GM18505 (cell line): Measurements from ENCODE around the gene RMND5A.

ENCODE experiments used
- ATAC-seq: cut with Tn5 transposase; IDR thresholded peaks from one replicate; pipeline ENCODE4 v1.9.1; 2021; ENCODE audit not compliant: unreplicated experiment
- POLR2A ChIP-seq: IDR thresholded peaks from 4 replicates; pipeline ENCODE4 v1.6.1; 2011; ENCODE audit warnings: borderline replicate concordance; ENCODE audit not compliant: insufficient read depth, insufficient read length; ENCODE audit errors: extremely low read depth

RMND5A gene

DNA sequence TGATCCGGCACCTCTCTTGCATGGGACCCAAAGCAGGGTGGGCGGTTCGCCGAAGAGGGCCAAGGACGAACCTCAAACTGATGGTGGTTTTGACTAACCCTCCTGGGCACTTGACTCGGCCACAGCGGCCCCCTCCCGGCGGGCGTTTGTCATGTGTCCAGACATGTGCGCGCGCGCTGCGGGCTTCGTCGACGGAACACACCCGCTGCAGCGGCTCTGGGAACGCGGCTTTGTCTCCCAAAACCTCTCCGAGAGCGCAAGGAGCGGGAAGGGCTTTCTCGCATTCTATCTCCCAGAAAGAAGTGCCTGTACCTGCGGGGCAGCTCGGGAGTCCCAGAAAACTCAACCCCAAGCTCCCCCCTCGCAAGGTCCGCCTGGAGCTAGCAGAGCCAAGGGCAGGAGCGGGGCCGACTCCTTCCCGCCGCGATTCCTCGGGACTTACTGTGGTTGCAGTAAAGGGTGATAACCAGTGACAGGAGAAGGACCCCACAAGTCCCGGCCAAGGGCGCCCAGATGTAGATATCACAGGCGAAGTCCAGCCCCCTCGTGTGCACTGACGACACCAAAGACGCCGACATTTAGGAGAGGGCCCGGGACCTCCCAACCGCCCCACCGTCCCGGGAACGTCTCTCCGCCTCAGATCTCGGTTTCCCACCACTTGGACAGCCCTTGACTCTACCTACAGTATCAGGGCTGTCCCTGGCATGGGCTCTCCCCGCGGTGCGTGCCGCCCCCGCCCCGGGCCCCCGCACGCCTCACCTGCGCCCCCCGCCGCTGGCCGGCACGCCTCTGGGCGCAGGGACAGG is 69.0 kb downstream of the RMND5A start:
- ATAC-seq: no peak

DNA sequence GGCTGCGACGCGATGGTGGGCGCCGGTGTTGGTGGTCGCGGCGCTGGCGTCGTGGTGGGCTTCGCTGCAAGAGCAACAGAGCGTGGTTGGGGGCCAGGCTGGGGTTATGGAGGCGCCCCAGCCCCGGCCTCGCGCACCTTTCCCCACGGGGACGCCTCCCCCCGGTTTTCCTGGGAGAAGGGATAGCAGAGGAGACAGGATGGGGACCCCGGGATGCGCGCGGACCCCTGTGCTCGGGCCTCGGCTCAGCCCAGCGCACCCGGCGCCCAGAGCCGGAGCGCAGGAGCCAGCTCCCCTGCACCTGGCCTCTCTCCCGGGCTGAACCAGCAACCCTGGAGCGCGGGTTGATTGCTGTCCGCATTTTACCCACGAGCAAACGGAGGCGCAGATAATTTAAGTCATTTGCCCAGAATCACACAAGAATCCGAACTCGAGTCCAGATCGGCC is 69.6 kb downstream of the RMND5A start:
- TF ChIP-seq POLR2A: no peak
- no peak for ATAC-seq

More for the DNA sequence above, 69.0 kb downstream of the RMND5A start:
- no peak for TF ChIP-seq POLR2A

DNA sequence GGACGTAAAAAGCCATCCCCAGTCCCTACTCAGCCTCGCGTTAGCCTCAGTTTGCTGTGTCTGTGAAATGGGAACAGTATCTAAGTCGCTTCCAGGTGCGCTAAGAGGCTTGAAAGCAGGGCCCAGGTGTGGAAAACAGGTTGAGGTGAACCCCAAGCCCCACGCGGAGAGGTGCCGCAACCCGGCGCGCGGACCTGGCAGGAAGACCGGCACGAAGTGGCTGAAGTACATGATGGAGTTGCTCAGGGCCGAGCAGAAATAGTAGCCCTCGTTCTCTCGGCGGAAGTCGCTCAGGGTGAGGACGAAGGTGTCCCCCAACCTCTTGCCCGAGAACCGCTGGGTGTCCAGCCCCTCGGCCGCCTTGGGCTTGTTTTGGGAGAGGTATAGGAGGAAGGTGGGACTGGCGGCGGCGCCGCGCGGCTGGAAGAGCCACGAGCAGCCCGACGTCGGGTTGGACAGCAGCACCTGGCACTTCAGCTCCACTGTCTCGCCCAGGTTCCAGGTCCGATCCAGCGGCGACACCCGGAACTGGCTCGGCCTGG is 70.1 kb downstream of the RMND5A start:
- TF ChIP-seq POLR2A: no peak
- no peak for ATAC-seq

- no peak for ATAC-seq
Measured at GRCh38 chr2:86790676-86791572, 70.8 kb downstream of the RMND5A start, which contains the start of gene CD8A. Gene CD8A, minus strand, starts transcription at chr2:86790913. Its CDS starts 88 bp downstream, at chr2:86790825.

GRCh38 chr2:86791573-86791972 is 71.5 kb downstream of the RMND5A start:
- no peak for TF ChIP-seq POLR2A

More at GRCh38 chr2:86790676-86791572, 70.8 kb downstream of the RMND5A start, which contains the start of gene CD8A:
- TF ChIP-seq POLR2A: no peak

GRCh38 chr2:86793752-86794151 is 73.7 kb downstream of the RMND5A start:
- no peak for TF ChIP-seq POLR2A
- no peak for ATAC-seq

More at GRCh38 chr2:86791573-86791972, 71.5 kb downstream of the RMND5A start:
- no peak for ATAC-seq

GRCh38 chr2:86794861-86795260 is 74.8 kb downstream of the RMND5A start:
- ATAC-seq: no peak
- TF ChIP-seq POLR2A: no peak

GRCh38 chr2:86800856-86801567 is 80.9 kb downstream of the RMND5A start:
- TF ChIP-seq POLR2A: no peak
- ATAC-seq: no peak

DNA sequence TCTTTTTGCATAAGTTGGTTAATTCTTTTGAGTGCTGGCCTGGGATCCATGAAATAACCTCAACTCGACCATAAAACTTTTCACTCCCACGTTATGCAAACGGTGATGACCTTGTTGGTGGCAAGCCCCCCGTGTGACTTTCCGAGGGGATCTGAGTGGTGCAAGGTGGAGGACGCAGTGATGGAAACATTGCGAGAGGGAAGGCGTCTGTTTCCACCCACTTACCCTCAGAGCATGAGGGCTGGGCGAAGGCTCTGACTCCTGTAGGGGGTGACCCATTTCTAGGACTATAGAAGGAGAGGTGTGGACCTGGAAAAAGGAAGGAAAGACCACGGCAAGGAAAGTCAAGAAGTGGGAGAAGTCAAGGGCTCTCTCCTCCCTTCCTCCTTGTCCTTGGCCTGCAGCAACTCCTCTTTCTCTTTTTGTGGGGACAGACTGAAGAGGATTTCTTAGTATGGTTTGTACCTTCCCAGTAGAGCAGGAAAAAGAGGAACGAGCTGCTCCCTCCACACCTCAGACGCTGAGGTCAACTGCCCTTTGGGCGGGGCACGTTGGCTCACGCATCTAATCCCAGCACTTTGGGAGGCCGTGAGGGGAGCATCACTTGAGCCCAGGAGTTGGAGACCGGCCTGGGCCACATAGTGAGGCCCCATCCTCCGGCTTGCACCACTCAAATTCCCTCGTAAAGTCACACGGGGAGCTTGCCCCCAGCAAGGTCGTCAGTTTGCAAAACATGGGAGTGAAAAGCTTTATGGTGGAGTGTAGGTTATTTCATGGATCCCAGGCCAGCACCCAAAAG is 86.2 kb downstream of the RMND5A start:
- TF ChIP-seq POLR2A: no peak
- ATAC-seq: no peak

GRCh38 chr2:86807133-86807467 is 87.0 kb downstream of the RMND5A start:
- TF ChIP-seq POLR2A: no peak
- ATAC-seq: no peak

DNA sequence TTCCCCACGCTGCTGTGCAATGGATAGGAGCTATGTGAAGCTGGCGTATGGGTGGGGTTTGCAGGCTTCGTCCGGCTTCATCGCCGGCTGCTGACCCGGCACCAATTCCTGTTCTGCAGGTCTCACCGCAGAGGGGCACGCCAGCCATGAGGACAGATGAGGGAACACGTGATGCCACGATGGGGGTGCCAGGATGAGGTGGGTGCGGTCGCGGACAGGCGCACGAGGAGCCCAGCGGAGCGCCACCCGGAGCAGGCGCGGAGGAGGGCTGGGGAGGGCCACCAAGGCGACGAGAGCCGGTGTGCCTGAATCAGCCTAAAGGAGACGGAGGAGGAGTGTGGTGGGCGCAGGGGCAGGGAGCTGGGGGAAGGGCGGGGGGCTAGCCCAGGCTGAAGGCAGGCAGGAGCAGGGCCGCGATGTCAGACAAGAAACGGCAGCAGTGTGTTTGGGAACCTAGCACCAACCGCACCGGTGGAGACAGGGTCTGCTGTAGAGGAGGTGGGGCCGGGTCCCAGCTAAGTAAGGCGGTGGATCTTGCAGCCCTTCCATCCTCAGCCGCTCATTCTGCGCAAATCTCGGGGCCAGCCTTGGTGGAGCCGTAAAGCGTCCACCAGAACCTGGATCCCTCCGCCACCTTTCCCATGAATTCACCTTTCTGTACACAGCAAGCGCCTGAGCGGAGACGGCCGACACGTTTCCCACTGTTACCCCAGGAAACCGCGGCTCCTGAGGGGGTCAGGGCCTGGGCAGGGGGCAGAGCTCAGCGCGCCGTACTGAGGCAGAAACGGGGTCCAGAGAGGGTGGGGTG is 87.6 kb downstream of the RMND5A start:
- no peak for TF ChIP-seq POLR2A
- no peak for ATAC-seq
